ENCODE results near the gene CCR8. TPM values are rescaled to one million over a fixed set of nuclear protein-coding genes. Genes with fewer than 3 reads are reported as not detected.

Gene CCR8
- total and polyA plus RNA-seq, 2 donors (not counting 1 experiment from before 2014, with no cell fraction given) = not detected

DNA sequence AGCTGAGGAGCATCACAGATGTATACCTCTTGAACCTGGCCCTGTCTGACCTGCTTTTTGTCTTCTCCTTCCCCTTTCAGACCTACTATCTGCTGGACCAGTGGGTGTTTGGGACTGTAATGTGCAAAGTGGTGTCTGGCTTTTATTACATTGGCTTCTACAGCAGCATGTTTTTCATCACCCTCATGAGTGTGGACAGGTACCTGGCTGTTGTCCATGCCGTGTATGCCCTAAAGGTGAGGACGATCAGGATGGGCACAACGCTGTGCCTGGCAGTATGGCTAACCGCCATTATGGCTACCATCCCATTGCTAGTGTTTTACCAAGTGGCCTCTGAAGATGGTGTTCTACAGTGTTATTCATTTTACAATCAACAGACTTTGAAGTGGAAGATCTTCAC is 3.0 kb downstream of the CCR8 start:
- no peak overlapping the region for H2AFZ ChIP-seq (ENCODE audit: low read length)
- no peaks in the 10 kb centered on the region for H3K9me3 ChIP-seq (ENCODE audit: control insufficient read depth, insufficient read depth, low read depth, low read length)
- DNase-seq (ENCODE audit: low read depth in 2 of 2) = no peak
- H4K20me1 ChIP-seq (ENCODE audit: control insufficient read depth, extremely low read depth, insufficient read depth, low read length) = no peaks in the 10 kb centered on the region
- no peak overlapping the region for H3K9ac ChIP-seq (ENCODE audit: insufficient read depth, low read length)
- H3K4me1 ChIP-seq (ENCODE audit: control insufficient read depth, extremely low read depth, insufficient read depth, low read length) = no peaks in the 10 kb centered on the region
- no peak overlapping the region for H3K4me3 ChIP-seq (replicated peaks in 1 of 4; ENCODE audit: control extremely low read depth in 1 of 4, insufficient read depth in 1 of 4, low read depth in 3 of 4, low read length in 4 of 4)
- no peaks in the 10 kb centered on the region for H3K36me3 ChIP-seq (ENCODE audit: control insufficient read depth, insufficient read depth, low read length)
- H3K79me2 ChIP-seq (ENCODE audit: control insufficient read depth, insufficient read depth, low read length) = no peaks in the 10 kb centered on the region
- TF ChIP-seq EZH2 (IDR thresholded peaks at IDR 0.05; ENCODE audit: low read length, missing control alignments) = no peak
- TF ChIP-seq, protein P1, sequence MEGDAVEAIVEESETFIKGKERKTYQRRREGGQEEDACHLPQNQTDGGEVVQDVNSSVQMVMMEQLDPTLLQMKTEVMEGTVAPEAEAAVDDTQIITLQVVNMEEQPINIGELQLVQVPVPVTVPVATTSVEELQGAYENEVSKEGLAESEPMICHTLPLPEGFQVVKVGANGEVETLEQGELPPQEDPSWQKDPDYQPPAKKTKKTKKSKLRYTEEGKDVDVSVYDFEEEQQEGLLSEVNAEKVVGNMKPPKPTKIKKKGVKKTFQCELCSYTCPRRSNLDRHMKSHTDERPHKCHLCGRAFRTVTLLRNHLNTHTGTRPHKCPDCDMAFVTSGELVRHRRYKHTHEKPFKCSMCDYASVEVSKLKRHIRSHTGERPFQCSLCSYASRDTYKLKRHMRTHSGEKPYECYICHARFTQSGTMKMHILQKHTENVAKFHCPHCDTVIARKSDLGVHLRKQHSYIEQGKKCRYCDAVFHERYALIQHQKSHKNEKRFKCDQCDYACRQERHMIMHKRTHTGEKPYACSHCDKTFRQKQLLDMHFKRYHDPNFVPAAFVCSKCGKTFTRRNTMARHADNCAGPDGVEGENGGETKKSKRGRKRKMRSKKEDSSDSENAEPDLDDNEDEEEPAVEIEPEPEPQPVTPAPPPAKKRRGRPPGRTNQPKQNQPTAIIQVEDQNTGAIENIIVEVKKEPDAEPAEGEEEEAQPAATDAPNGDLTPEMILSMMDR (conservative IDR thresholded peaks at IDR 0.05 in 1 of 2, IDR thresholded peaks at IDR 0.05 in 1 of 2; ENCODE audit: low read depth in 1 of 2, low read length in 2 of 2) = no peak
- no peak overlapping the region for H3K4me2 ChIP-seq (ENCODE audit: extremely low read depth, insufficient read depth, low read length)
- no peak overlapping the region for H3K27ac ChIP-seq (ENCODE audit: insufficient read depth, low read length)
- H3K27me3 ChIP-seq (ENCODE audit: control insufficient read depth, insufficient read depth, low read length) = no peaks in the 10 kb centered on the region

DNA sequence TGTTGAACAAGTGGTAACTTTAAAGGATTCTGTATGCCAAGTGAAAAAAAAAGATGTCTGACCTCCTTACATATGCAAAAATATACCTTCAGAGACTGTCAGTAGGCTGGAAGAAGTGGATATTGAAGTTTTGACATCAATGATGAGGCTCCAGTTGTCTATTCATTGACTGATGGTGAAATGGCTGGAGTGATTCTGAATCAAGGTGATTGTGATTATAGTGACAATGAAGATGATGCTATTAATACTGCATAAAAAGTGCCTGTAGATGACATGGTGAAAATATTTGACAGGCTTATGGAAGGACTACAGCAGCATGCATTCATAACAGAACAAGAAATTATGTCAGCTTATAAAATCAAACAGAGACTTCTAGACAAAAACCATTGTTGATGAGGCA is 4.1 kb downstream of the CCR8 start:
- Histone ChIP-seq H3K9me3 (ENCODE audit: control insufficient read depth, insufficient read depth, low read depth, low read length) (no peaks in the 10 kb centered on the region), H3K27me3 (ENCODE audit: control insufficient read depth, insufficient read depth, low read length) (no peaks in the 10 kb centered on the region), H2AFZ (ENCODE audit: low read length) (no peak overlapping the region), H3K36me3 (ENCODE audit: control insufficient read depth, insufficient read depth, low read length) (no peaks in the 10 kb centered on the region), H4K20me1 (ENCODE audit: control insufficient read depth, extremely low read depth, insufficient read depth, low read length) (no peaks in the 10 kb centered on the region), H3K79me2 (ENCODE audit: control insufficient read depth, insufficient read depth, low read length) (no peaks in the 10 kb centered on the region), H3K4me3 (replicated peaks in 1 of 4; ENCODE audit: control extremely low read depth in 1 of 4, insufficient read depth in 1 of 4, low read depth in 3 of 4, low read length in 4 of 4) (no peak overlapping the region), H3K9ac (ENCODE audit: insufficient read depth, low read length) (no peak overlapping the region), H3K27ac (ENCODE audit: insufficient read depth, low read length) (no peak overlapping the region), H3K4me1 (ENCODE audit: control insufficient read depth, extremely low read depth, insufficient read depth, low read length) (no peaks in the 10 kb centered on the region), H3K4me2 (ENCODE audit: extremely low read depth, insufficient read depth, low read length) (no peak overlapping the region)
- TF ChIP-seq, protein P1 (conservative IDR thresholded peaks at IDR 0.05 in 1 of 2, IDR thresholded peaks at IDR 0.05 in 1 of 2; ENCODE audit: low read depth in 1 of 2, low read length in 2 of 2) = no peak
- no peak for TF ChIP-seq EZH2 (IDR thresholded peaks at IDR 0.05; ENCODE audit: low read length, missing control alignments)
- no peak for DNase-seq (ENCODE audit: low read depth in 2 of 2)

DNA sequence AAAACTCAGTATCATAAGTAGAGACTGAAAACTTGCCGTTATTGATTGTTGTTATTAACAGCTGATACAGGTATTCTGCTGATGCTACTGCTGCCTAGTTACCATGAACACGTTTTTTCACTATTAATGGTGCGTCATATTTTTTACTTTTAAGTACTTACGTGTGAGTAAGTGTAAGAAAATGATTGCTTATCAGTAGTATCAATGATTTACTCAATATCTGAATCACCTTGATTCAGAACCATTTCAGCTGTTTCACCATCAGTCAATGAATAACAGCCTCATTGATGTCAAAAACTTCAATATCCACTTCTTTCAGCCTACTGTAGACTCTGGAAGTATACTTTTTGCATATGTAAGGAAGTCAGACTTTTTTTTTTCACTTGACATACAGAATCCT is 4.7 kb downstream of the CCR8 start:
- no peak overlapping the region for H3K9ac ChIP-seq (ENCODE audit: insufficient read depth, low read length)
- H3K4me3 ChIP-seq (replicated peaks in 1 of 4; ENCODE audit: control extremely low read depth in 1 of 4, insufficient read depth in 1 of 4, low read depth in 3 of 4, low read length in 4 of 4) = no peak overlapping the region
- TF ChIP-seq, protein P1 (conservative IDR thresholded peaks at IDR 0.05 in 1 of 2, IDR thresholded peaks at IDR 0.05 in 1 of 2; ENCODE audit: low read depth in 1 of 2, low read length in 2 of 2) = no peak
- no peak for TF ChIP-seq EZH2 (IDR thresholded peaks at IDR 0.05; ENCODE audit: low read length, missing control alignments)
- DNase-seq (ENCODE audit: low read depth in 2 of 2) = no peak
- H3K4me1 ChIP-seq (ENCODE audit: control insufficient read depth, extremely low read depth, insufficient read depth, low read length) = no peaks in the 10 kb centered on the region
- no peaks in the 10 kb centered on the region for H3K79me2 ChIP-seq (ENCODE audit: control insufficient read depth, insufficient read depth, low read length)
- no peaks in the 10 kb centered on the region for H3K9me3 ChIP-seq (ENCODE audit: control insufficient read depth, insufficient read depth, low read depth, low read length)
- no peaks in the 10 kb centered on the region for H3K27me3 ChIP-seq (ENCODE audit: control insufficient read depth, insufficient read depth, low read length)
- no peaks in the 10 kb centered on the region for H4K20me1 ChIP-seq (ENCODE audit: control insufficient read depth, extremely low read depth, insufficient read depth, low read length)
- no peak overlapping the region for H2AFZ ChIP-seq (ENCODE audit: low read length)
- no peak overlapping the region for H3K4me2 ChIP-seq (ENCODE audit: extremely low read depth, insufficient read depth, low read length)
- H3K36me3 ChIP-seq (ENCODE audit: control insufficient read depth, insufficient read depth, low read length) = no peaks in the 10 kb centered on the region
- no peak overlapping the region for H3K27ac ChIP-seq (ENCODE audit: insufficient read depth, low read length)

All from fibroblast of lung (primary cell).